Right renal cortex interstitium (tissue), 3 donors: ENCODE results near the gene OR8G1. TPM values are rescaled to one million over a fixed set of nuclear protein-coding genes. Genes with fewer than 3 reads are reported as not detected.
"Not testable (repeated sequence)": the region's sequence is repeated elsewhere in the genome, so short reads cannot be mapped to it uniquely, and the experiment has no call there.

Source experiments
- DNase-seq, 3 donors: peaks; one replicate each; pipeline ENCODE4 v3.0.0-alpha.2; 2013; ENCODE audit warnings: low read depth in 3 of 3, low spot score in 2 of 3
- polyA plus RNA-seq, 3 donors: library from polyadenylated mRNA; unstranded; fragments of 120-200 nt; gene quantifications; one replicate each; pipeline ENCODE4 v1.2.1, GENCODE V29; 2013; ENCODE audit not compliant: insufficient read length in 3 of 3

Gene OR8G1
- polyA plus RNA-seq, 3 donors, result not detected

GRCh38 chr11:124225471-124225870 lies 15.4 kb upstream of the OR8G1 start:
- DNase-seq, result no peak

GRCh38 chr11:124233376-124233775 lies 7.5 kb upstream of the OR8G1 start:
- DNase-seq, result no peak

GRCh38 chr11:124238512-124238911 lies 2.4 kb upstream of the OR8G1 start:
- no peak for DNase-seq

GRCh38 chr11:124249869-124250268 lies 9.0 kb downstream of the OR8G1 start:
- DNase-seq, result not testable (repeated sequence)

GRCh38 chr11:124256076-124256475 lies 15.2 kb downstream of the OR8G1 start, which contains the start of gene OR8G5:
TSS of gene OR8G5 (plus strand) at chr11:124256376. CDS start at chr11:124264932, 8,556 bp downstream.
- no peak for DNase-seq

- not testable (repeated sequence) for DNase-seq
Measured at GRCh38 chr11:124265041-124265440, 24.1 kb downstream of the OR8G1 start.

GRCh38 chr11:124270886-124271285 lies 30.0 kb downstream of the OR8G1 start:
- not testable (repeated sequence) for DNase-seq

- no peak for DNase-seq
Measured at GRCh38 chr11:124274000-124274399, 33.1 kb downstream of the OR8G1 start.

GRCh38 chr11:124276081-124276480 lies 35.2 kb downstream of the OR8G1 start:
- no peak for DNase-seq

GRCh38 chr11:124277207-124277606 lies 36.3 kb downstream of the OR8G1 start:
- DNase-seq, result no peak

GRCh38 chr11:124277804-124278203 lies 36.9 kb downstream of the OR8G1 start:
- no peak for DNase-seq

GRCh38 chr11:124278261-124278660 lies 37.4 kb downstream of the OR8G1 start:
- DNase-seq, result no peak

- DNase-seq, result no peak
Measured at GRCh38 chr11:124285610-124286344, 44.9 kb downstream of the OR8G1 start.

GRCh38 chr11:124294687-124295086 lies 53.8 kb downstream of the OR8G1 start:
- DNase-seq, result no peak

GRCh38 chr11:124296016-124296415 lies 55.1 kb downstream of the OR8G1 start:
- no peak for DNase-seq

- no peak for DNase-seq
Measured at GRCh38 chr11:124297921-124298320, 57.0 kb downstream of the OR8G1 start.

GRCh38 chr11:124301548-124301947 lies 60.7 kb downstream of the OR8G1 start:
- no peak for DNase-seq

GRCh38 chr11:124302347-124303125 lies 61.6 kb downstream of the OR8G1 start:
- no peak for DNase-seq
